HG03442 (cell line): Measurements from ENCODE around the gene DUXB.

ENCODE experiments used
- ATAC-seq: cut with Tn5 transposase; IDR thresholded peaks from one replicate; pipeline ENCODE4 v1.9.1; 2021; ENCODE audit warnings: mild to moderate bottlenecking, moderate library complexity; ENCODE audit not compliant: unreplicated experiment

Gene DUXB, protein sequence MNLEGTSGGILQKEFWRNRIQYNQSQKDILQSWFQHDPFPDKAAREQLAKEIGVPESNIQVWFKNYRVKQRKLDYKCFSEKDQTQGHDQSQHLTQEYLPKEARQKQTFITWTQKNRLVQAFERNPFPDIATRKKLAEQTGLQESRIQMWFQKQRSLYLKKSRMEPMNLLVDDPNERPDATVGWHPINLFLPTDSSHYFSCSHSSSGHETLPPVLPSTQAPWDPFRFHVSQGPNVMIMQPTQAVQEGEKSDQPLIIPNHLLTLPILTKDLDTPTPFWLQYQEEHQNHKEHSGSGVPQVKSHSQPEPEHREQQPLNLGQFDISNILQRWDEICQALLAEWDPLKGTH

DNA sequence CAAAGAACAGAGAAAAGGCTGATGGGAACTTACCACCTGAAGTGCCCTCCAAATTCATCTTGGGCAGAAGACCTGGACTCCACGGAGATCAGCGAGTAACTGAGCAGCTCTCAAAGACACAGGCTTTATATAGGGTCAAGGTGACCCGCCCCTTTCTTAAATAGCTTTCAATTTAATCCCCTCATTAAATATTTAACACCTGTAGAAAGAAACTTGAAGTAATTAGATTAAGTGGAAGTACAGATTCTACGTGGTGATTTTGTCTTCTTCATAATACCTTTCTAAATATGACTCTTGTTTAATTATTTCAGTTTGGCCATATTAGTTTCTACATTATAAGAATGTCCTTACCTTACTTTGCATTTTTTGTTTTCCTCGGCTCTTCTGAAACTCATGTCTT, at the start of gene DUXB:
Gene DUXB, minus strand, starts transcription at position 101 of the 400 bp plus-strand sequence. Its CDS starts 43 bp downstream, at position 58.
- ATAC-seq, result no peak

DNA sequence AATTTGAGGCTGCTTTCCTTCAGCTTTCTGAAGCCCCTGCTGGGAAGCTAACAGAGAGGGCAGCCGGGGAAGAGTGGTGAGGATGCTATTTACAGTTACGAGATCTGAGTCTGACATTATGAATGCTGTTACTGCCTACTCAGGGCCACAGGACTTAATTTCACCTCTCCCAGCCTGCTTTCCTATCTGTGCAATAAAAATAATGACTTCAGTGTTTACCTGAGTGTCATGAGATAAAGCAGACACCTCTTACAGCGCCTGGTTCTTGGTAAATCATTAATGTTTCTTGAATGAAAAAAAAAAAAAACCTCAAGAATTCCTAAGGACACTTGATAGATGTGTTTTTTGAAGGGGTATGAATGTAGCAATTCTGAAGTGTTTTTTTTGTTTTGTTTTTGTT, 49.3 kb upstream of the DUXB start:
- ATAC-seq, result no peak

DNA sequence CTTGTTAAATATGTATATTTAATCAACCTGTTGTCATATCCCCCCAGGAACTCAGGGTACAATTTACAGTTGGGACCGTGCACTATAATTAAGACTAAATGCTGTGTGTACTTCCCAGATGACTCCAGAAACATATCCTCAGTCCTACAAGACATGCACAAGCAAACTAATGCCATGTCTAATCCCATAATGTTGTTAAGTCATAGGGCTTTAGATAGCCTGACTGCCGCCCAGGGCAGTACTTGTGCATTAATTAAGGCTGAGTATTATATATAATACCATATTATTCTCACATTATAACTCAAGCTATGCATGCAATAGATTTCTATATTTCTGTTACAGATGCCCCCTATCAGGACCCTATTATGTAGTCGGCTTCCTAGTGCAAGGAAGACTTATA, 45.1 kb upstream of the DUXB start:
- ATAC-seq, result no peak

DNA sequence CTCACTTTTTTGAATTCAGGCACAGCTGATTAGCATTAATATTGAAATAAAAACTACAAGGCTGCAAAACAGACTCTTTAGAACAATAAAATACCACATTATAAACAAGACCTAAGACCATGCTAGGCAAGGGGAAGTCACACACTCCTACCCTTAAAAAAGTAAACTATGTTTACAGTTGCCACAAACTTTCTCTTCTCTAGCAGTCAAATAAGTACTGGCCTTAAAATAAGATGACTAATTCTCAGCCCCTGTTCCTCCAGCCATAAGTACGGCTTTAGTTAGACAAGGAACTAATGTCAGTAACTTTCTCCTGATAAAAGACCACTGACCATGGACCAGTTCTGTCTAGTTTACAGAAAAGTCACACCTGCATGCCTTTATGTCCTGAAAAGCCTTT, 44.6 kb upstream of the DUXB start:
- ATAC-seq, result peak; percentile 74

DNA sequence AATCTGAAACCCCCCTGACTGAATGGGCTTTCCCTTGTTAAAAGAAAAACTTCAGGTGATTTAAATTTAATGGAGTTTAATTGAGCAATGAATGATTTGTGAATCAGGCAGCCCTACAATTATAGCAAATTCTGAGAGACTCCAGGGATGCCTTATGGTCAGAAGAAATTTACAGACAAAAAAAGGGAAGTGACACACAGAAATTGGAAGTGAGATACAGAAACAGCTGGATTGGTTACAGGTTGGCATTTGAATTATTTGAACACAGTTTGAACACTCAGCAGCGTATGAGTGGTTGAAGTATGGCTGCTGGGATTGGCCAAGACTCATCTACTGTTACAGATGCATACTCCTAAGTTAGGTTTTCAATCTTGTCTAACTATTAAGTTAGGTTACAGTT, 44.0 kb upstream of the DUXB start:
- ATAC-seq, result peak; percentile 48

DNA sequence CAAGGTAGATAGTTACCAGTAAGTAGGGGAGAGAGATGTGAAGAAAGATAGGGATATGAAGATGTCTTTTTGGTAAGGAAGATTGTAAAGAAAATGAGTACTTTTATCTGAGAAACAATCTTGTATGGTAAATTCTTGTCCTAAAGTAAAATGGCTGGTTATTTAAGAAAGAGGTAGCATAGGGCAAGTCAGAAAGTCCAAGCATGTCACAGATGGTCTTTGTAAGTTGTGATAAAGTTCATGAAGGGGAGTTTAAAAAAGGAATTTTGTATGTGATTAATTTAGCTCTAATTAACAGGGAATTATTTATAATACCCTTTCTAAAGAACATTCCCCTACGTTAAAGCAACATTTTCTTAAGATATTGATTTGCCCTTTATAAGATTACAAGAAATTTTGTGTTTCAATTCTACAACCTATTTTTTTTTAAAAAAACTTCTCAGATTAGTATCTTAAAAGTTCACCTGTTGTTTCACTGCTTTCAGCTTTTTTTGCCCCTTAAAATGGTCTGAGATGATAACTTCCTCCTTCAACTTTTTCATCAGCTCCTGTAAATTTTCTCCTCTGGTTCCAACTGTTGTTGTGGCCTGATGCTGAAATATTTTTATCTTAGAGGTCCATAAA, 41.3 kb upstream of the DUXB start:
- no peak for ATAC-seq

DNA sequence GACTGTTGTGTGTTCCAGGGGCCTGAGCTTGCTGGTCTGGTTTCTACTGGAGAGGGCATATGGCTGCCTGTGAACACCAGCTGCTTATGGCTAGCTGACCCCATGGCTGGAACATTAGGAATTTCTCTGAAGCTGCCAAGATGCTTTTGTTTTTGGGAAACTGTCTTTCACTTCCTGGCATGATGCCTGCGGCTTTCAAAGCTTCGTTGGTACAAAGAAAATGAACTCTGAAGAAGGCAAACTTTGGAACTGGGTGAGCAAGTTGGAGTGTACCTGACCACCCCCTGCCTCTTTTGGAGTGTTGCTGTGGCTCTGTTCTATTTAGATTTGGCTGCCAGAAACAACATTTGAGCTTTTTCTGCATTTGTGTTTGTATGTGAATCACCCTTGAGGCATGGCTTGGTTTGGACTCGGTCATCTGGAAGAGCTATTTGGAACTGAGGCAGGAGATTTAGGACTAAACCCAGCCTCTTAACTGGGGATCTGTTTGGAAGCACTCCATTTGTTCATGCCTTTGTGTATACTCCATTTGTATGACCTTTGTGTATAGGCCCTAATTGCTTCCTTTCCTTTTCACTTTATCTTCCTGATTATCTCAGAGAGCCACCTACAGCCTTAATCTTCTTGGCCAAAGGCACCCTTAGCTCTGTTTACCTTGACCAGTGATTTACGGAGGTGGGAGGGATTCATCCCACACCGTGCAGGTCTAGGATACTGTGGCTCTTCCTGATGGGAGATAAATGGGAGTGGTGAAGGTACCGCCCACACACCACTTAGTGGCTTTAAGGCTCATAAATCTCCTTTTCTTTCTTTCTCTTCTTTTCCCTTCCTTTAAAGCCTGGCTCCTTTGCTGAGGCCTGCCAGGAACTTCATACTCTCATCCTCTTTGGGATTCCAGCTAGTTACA, 32.3 kb upstream of the DUXB start:
- ATAC-seq, result no peak

DNA sequence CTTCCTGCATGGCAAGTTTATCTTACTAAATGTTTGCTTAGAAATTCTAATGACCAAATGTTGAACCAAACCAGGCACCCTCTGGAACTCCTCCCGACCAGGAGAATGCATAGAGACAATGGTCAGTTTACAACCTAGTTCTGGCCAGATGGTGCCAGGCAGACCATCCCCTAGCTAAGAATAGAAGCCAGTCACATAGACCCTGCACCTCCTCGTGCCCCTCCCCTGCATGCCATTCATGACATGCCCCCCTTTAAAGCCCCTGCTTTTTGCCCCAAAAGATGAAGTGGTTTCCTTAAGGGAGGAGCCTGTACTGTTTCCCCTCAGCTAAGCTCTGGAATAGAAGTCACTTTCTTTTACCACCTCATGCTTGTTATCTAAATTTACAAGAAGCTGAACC, 31.6 kb upstream of the DUXB start:
- ATAC-seq, result no peak

DNA sequence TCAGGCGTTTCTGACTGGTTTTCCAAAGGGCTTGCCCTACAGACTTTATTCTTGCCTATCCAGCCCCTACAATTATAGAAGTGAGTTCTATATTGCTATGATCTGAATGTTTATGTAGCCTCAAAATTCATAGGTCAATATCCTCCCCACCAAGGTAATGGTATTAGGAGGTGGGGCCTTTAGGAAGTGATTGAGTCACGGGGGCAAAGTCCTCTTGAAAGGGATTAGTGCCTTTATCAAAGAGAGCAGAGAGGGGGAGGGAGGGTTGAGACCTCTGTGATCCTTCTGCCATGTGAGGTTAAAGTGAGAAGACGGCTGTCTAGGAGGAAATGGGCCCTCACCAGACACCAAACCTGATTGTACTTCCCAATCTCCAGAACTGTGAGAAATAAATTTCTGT, 26.0 kb upstream of the DUXB start:
- no peak for ATAC-seq

DNA sequence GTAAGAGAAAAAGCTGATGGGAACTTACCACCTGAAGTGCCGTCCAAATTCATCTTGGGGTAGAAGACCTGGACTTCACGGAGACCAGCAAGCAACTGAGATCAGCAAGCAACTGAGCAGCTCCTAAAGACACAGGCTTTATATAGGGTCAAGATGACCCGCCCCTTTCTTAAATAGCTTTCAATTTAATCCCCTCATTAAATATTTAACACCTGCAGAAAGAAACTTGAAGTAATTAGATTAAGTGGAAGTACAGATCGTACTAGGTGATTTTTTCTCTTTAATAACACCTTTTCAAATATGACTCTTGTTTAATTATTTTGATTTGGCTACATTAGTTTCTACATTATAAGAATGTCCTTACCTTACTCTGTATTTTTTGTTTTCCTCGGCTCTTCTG, 25.1 kb upstream of the DUXB start, which contains the start of gene CPHXL:
Gene CPHXL, minus strand, starts transcription at position 101 of the 400 bp plus-strand sequence. Its CDS starts 48 bp downstream, at position 53.
- no peak for ATAC-seq

DNA sequence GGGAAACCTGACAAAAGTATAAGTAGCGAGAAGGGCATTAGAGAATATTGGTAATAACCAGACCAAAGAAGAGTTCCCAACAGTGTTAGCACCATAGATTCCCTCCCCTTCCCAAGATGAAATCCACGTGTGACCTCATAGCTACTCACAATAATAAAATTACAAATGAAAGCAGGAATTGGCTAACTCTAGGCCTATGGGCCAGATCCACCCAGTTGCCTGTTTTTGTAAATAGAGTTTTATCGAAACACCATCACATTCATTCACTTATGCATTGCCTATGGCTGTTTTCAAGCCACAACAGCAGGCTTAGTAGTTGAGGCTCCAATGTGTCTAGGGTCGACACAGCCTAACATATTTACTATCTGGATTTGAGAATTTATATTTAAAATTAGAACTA, 17.2 kb upstream of the DUXB start:
- no peak for ATAC-seq

DNA sequence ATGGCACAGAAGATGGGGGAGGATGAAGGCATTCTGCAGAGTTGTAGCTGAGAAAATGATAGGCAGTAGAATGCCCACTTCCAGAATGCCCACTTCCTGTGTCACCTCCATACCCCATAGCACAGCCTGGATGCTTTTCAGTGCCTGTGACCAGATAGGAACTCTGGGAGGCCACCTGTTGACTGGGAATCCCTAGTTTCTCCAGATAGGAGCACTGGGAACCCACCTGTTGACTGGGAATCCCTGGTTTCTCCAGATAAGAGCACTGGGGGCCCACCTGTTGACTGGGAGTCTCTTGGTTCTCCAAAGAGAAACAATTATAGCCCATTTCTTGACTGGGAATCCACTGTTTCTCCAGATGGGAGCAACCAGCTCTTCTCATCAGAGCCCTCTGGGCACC, 13.4 kb upstream of the DUXB start:
- no peak for ATAC-seq

DNA sequence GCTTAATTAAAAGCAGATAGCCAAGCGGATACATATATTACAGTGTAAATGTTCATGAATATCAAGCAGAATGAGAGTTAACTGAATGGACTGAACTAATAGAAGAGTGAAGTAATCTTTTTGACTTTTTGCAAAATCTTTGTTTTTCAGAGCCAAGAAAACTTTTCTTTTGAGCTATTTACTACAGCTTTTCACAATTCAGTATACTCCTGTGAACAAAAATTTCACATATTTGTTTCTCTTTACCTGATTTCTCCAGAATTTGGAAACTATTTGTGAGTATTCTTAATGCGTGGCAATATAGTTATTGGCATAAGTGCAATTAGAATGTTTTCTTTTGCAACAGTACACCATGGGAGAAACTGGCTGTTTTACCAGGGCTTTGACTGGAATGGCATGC, 9.1 kb upstream of the DUXB start:
- no peak for ATAC-seq

DNA sequence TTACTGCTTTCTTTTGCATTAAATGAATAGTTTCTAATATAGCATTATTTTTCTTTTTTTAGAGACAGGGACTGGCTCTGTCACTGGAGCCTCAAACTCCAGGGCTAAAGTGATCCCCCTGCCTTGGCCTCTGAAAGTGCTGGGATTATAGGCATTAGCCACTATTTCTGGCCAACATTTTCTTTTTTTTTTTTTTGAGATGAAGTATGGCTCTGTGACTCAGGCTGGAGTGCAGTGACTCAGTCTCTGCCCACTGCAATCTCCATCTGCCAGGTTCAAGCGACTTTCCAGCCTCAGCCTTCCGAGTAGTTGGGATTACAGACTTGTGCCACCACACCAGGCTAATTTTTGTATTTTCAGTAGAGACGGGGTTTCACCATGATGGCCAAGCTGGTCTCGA, 2.0 kb upstream of the DUXB start:
- ATAC-seq, result no peak

DNA sequence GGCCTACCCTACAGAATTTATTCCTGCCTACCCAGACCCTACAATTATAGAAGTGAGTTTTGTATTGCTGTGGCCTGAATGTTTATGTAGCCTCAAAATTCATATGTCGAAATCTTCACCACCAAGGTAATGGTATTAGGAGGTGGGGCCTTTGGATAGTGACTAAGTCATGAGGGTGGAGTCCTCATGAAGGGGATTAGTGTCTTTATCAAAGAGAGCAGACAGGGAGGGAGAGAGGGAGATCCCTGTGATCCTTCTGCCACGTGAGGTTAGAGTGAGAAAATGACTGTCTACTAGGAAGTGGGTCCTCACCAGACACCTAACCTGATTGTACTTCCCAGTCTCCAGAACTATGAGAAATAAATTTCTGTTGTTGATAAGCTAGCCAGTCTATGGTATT, 981 bp upstream of the DUXB start:
- no peak for ATAC-seq

DNA sequence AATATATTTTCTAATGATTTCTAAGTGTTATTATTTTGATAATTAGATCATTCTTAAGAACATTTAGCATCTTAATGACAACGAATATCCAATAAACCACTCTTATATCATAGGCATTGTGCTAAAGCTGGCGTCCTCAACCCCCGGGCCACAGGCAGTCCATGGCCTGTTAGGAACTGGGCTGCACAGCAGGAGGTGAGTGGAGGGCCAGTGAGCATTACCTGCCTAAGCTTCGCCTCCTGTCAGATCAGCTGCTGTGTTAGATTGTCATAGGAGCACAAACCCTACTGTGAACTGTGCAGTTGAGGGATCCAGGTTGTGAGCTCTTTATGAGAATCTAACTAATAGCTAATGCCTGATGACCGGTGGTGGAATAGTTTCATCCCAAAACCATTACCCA, 3.7 kb downstream of the DUXB start:
- no peak for ATAC-seq

DNA sequence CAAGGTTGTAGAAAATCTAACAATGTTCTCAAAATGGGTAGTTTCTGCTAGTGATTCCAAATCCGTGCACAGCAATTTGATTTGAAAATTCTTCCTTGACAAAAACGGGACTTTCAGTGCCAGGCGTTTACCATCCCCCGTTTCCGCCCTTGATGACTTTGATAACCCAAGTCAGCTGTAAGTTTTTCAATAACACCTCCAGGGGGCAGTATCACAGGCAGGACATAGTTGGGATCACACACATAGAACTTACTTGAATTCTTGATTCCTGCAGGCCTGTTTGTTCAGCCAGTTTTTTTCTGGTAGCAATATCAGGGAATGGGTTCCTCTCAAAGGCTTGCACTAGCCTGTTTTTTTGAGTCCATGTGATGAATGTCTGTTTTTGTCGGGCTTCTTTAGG, 5.6 kb downstream of the DUXB start:
- ATAC-seq, result no peak

DNA sequence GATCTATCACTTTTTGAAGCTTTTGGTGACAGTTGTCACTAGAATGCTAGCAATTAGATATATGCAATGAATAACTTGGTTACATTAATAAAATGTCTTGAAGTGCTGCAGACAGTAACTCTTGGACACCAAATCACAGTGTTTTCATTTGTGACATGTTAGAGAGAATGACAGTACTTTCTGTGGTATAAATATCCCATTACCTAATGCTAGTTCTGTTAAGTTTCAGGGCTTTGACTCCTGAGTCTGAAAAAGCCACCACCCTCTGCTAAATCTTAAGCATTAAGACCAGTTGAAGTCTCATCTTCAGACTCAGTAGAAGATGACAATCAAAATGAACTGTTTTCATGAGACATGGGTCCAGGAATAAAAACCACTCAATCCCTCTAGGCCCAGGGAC, 13.9 kb downstream of the DUXB start:
- no peak for ATAC-seq

DNA sequence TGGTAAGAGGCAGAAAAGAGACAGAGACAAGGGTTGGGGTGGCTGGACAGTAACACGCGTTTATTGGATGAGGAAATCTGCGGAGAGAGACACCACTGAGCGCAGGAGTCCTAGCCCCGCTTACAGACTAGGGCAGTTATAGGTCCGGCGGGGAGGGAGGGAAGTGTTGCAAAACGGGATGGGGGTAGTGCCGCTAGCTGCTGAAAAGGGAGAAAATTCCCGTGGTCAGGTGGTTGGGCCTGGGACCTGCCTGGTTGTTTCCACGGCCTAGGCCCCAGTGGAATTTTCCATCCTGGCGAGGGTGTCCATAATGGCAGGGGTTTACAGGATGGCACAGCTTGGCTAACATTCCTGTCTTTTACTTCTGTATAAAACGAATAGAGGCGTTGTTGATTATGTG, 19.0 kb downstream of the DUXB start:
- ATAC-seq, result no peak

DNA sequence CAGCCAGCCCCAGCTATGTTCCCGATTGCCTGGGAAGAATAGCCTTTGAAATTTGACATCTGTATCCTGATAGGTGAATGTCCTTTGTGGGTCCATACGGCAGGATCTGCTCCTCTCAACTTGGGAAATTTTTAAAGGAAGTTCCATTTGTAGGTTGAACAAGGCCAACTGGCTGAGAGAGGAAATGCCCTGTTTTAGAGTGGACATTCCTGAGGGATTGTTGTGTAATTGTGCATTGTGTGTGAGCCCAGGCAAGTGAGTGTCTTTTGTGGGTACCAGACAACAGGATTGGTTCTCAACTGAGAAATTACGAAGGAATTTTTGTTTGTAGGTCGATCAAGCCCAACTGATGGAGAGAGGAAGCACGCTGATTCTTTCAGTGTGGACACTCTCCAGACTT, 21.9 kb downstream of the DUXB start:
- ATAC-seq, result no peak

DNA sequence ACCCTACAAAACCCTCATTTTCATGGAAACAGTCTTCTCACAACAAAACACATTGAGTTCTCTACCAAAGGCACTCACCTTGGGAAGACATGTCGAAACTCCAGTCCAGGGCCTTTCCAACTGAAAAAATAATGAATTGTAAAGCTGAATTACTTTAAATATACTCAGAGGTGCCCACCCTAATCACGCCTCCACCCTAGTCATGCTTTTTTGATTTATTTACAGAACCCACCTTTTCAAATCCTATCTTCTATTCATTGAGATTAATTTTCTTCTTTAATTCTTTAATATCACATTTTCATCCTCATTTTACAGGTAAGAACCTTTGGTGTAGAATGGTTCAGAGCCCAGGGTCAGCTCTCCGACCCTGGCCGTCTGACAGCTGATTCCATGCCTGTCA, 24.4 kb downstream of the DUXB start, which contains the start of gene CPHXL2:
Gene CPHXL2, minus strand, starts transcription at position 101 of the 400 bp plus-strand sequence. Its CDS starts 10 bp downstream, at position 91.
- no peak for ATAC-seq

DNA sequence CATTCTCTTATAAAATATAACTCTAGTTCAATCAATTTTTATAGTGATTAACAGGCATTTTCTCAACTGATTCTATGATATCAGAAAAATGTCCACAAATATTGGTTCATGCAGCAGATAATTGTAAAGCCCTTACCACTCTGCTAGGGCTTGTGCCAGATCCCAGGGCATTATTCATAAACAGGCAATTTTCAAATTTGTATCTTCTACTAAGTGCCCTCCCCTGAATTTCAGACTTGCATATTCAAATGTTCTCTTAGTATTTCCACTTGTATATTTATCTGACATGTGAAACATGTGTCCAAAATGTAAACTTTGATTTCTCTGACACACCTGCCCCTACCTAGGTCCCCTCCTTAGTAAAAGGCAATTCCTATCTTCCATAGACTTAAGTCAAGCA, 33.8 kb downstream of the DUXB start:
- ATAC-seq, result no peak
